HCT116 (cell line): ENCODE data around the gene NUP153.
A peak's percentile ranks its signal among the peaks of the same experiment; 100 is the strongest.

Experiments used
- CTCF ChIP-seq, 3 experiments: fragments of 200-600 bp in 1 of 3; sonication (generic) in 1 of 3; IDR thresholded peaks in 2 of 3; conservative IDR thresholded peaks in 1 of 3; 2 replicates each; pipeline ENCODE4 v1.5.1; 2012 to 2017; ENCODE audit warnings: low read depth in 2 of 3, low read length in 2 of 3, antibody characterized with exemption in 1 of 3, borderline replicate concordance in 1 of 3, control low read depth in 1 of 3, mild to moderate bottlenecking in 1 of 3, mixed read lengths in 1 of 3, mixed run types in 1 of 3, moderate library complexity in 1 of 3; ENCODE audit not compliant: insufficient read depth in 1 of 3
- EZH2 ChIP-seq: fragments of 200-600 bp; sonication (generic); IDR thresholded peaks from 2 replicates; pipeline ENCODE4 v1.6.1; 2017; ENCODE audit warnings: antibody characterized with exemption, mixed run types
- SP1 ChIP-seq: IDR thresholded peaks from 2 replicates; pipeline ENCODE4 v1.6.1; 2012; ENCODE audit warnings: low read depth

GRCh38 chr6:17589406-17590096 lies 117.2 kb downstream of the NUP153 start:
- no peak for TF ChIP-seq EZH2
- peak in 1 of 3 experiments; percentile 59; a peak in 1 of 6 replicates for TF ChIP-seq CTCF (IDR thresholded peaks at IDR 0.05 in 2 of 3, conservative IDR thresholded peaks at IDR 0.05 in 1 of 3; ENCODE audit: borderline replicate concordance in 1 of 3, insufficient read depth in 1 of 3, low read depth in 2 of 3, low read length in 2 of 3)
- TF ChIP-seq SP1 = peak; percentile 37; the same call in 1 of the 2 replicates
